Activated CD4-positive, alpha-beta T cell treated with anti-CD3 and anti-CD28 coated beads, Interleukin-2, amount 50 U/mL, for 16 hours (primary cell): ENCODE data around the gene CRELD1.

Experiments used
- DNase-seq: peaks from one replicate; pipeline ENCODE4 v3.0.0-alpha.2; 2020

CRELD1 gene

DNA sequence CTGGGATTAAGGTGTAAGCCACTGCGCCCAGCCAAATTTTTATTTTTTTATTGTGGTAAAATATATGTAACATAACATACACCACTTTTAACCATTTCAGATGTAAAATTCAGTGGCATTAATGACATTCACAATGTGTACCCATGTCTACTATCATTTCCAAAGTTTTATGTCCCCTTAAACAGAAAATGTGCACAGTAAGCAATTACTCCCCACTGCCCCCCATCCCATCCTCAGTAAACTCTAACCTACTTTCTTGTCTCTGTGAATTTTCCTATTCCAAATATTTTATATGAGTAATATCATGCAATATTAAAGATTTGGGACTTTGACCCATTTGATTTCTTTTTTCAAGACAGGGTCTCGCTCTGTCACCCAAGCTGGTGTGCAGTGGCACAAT, 33.2 kb downstream of the CRELD1 start:
- no peak for DNase-seq

DNA sequence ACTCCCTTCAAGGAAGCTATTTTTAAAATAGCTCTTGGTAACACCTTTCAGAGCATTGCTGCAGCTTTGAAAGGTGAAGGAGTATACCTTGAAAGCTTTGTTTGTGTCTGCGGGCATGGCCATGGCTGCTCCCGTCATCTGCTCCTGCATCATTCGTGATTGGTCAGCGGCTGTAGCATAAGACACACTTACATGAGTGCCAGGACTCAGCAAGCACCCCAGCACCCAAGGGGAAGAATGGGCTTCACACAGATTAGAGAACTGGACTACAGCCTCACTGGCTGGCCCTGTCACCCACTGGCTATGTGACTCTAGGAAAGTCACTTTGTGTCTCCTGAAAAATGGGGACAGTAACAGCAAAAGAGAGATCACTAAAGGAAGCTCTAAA, 36.0 kb downstream of the CRELD1 start:
- DNase-seq, result no peak

DNA sequence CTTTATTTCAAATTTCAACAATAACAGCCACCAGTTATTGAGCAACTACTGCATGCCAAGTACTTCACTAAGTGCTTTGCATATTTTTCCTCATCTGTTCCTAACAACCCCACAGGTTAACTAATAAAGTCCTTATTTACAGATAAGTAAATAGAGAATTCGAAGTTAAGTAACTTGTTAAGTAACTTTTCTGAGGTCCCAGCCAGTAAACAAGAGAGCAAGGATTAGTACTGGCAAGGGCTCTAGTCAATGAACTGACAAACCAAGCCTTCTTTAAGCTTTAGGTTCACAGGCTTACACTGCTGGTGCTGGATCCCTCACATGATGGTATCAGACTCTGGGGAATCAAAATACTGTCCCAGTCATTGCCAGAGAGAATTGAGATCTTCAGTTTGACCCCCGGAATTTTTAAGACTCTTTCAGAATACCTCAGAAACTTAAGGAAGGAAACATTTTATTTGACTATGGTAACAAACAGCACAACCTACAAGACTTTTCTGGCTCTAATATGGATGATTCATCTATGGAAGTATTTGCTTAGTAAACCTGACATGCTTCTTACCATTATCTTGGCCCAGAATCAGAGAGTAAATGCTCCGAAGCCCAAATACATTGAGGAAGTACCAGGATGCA, 36.5 kb downstream of the CRELD1 start:
- no peak for DNase-seq

DNA sequence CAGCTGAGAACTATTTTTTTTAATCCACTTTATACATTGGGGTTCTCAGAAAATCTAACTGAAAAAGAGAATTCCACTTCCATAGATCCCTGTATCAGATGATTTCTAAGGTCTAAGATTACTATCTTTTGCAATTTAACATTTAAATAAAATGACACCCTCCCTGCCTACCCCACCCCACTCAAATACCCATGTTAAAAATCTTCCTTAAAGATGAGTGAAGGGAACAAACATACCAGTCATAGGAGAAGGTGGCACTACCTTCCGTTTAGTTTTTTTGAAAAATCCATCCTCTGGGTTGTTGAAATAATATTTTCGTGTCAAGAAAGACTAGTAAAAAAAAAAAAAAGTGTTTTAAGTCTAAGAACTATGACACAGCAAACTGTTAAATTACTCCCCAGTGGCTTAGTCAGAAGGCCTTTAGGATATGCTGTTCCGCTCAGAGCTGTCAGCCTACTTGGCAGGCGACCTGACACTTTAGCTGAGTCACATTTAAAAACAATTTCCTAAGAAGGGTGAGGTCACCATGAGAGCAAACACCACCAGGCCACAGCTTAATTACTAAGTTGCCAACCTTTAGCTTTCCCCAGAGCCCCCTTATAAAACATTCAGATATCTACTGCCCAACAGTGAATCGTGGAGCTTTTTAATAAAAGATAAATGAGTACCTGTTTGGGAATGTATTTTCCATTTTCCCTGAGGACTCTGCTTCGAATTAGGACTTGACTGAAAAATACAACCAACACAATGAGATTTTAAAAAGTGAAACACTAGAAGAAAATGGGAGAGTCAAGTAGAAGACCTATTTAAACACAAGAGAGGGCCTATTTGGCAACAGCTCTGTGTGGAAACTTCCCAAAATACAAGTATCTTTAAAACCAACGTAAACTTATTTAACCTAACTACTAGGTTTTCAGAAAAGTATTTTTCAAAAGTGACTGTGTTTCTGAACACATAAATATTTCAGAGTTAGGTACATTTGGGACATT, 43.4 kb downstream of the CRELD1 start:
- DNase-seq, result peak; percentile 85

DNA sequence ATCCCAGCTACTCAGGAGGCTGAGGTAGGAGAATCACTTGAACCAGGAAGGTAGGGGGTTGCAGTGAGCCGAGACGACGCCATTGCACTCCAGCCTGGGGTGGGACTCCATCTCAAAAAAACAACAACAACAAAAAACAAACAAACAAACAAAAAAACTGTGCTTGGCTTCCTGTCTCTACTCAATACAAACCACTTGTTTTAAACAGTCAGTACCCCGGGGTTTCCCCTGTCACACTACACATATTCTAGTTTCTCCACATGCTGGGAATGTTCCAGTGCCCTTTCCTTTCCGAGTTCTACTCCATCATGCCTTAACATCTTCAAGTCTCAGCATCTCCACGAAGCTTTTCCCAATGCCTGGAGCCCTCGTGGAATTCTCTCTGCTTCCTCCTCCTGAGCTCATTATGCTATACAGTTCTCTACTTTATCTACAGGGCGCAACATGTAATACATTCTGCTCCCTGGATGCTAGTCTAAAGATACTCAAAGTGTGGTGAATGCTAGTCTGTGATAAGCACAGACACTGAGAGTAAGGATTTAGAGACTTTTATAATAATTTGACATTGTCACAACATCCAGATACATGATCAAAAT, 45.2 kb downstream of the CRELD1 start:
- no peak for DNase-seq

DNA sequence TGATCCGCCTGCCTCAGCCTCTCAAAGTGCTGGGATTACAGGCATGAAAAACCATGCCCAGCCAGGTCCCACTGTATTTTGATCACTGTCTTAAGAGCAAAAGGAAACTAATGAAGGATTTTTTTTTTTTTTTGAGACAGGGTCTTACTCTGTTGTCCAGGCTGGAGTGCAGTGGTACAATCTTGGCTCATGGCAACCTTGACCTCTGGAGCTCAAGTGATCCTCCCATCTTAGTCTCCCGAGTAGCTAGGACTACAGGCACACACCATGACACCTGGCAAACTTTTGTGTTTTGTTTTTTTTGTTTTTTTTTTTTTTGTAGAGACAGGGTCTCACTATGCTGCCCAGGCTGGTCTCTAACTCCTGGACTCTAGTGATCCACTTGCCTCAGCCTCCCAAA, 46.6 kb downstream of the CRELD1 start:
- no peak for DNase-seq

DNA sequence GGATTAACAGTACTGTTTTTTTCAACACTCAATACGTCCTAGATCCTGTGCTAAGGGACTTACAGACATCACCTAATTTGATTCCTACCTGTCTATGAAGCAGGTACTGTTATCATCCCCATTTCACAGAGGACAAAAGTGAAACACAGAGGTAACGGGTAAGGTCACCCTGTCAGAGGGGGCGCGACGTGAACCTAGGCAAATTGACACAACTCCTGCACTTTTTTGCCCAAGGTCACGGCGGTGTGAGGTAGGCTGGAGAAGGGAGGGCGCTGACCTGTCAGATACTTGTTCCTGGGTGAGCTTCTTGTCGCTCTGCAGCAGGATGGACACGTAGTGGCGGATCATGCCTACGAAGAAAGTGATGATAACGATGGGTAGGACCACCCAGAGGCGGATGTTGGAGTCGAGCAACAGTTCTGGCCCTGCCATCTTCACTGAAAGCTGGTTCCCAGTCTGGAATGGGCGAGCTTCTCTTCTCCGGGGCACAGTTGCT, 52.6 kb downstream of the CRELD1 start:
- DNase-seq, result no peak

DNA sequence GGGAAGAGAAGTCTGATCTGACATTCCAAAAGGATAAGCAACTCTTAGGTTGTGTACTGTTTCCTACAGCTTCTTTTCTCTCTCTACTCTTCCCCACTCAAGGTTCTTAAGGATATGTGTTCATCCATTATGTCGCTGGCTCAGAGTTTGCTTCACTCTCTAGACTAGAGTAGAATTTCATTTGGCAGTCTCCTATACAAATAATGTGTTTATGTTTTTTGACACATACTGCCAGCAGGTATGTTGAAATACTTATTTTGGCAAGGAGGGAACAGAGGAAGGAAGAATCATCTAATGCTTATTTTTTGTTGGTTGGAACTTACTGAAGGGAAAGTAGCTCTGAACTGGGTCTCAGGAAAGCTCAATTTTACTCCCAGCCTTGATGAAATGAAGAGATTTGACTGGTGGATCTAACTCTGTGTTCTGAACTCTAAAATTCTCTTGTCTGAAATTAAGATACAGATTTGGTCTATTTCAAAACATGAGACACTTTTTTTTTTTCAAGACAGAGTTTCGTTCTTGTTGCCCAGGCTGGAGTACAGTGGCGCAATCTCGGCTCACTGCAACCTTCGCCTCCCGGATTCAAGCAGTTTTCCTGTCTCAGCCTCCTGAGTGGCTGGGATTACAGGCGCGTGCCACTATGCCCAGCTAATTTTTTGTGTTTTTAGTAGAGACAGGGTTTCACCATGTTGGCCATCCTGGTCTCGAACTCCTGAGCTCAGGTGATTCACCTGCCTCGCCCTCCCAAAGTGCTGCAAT, 60.6 kb downstream of the CRELD1 start:
- DNase-seq, result no peak
